GM12891 (cell line): ENCODE measurements around the gene TPRKB.

Experiments used
- PAX5 ChIP-seq: IDR thresholded peaks from 2 replicates; pipeline ENCODE4 v1.6.1; 2011; ENCODE audit warnings: low read length, moderate library complexity, mild to moderate bottlenecking; ENCODE audit not compliant: insufficient read depth, severe bottlenecking
- POLR2A ChIP-seq: IDR thresholded peaks from 2 replicates; pipeline ENCODE4 v1.6.1; 2011; ENCODE audit warnings: low read depth, low read length, control low read depth
- POLR2AphosphoS5 ChIP-seq: IDR thresholded peaks from 2 replicates; pipeline ENCODE4 v1.6.1; 2011; ENCODE audit warnings: low read depth, low read length, control low read depth
- POU2F2 ChIP-seq: IDR thresholded peaks from 2 replicates; pipeline ENCODE4 v1.6.1; 2011; ENCODE audit warnings: low read depth, mild to moderate bottlenecking, control low read depth, low read length, moderate library complexity
- SPI1 ChIP-seq: IDR thresholded peaks from 2 replicates; pipeline ENCODE4 v1.6.1; 2011; ENCODE audit warnings: low read depth, low read length, control low read depth
- TAF1 ChIP-seq: IDR thresholded peaks from 2 replicates; pipeline ENCODE4 v1.6.1; 2011; ENCODE audit warnings: low read depth, low read length, control low read depth

- TF ChIP-seq POLR2A (no peak), POLR2AphosphoS5 (no peak), POU2F2 (no peak), SPI1 (0 out of 2 replicates have a peak, but pooled peaks have one; percentile 15), TAF1 (no peak), PAX5 (no peak)
Measured at GRCh38 chr2:73730810-73731209, 6.3 kb downstream of the TPRKB start.
